GM19468 (cell line): ENCODE measurements around the gene XCL1.

Experiments
- ATAC-seq: cut with Tn5 transposase; IDR thresholded peaks from one replicate; pipeline ENCODE4 v1.9.1; 2021; ENCODE audit warnings: mild to moderate bottlenecking, moderate library complexity, moderate number of reproducible peaks; ENCODE audit not compliant: unreplicated experiment; ENCODE audit errors: extremely low read depth

Gene XCL1

DNA sequence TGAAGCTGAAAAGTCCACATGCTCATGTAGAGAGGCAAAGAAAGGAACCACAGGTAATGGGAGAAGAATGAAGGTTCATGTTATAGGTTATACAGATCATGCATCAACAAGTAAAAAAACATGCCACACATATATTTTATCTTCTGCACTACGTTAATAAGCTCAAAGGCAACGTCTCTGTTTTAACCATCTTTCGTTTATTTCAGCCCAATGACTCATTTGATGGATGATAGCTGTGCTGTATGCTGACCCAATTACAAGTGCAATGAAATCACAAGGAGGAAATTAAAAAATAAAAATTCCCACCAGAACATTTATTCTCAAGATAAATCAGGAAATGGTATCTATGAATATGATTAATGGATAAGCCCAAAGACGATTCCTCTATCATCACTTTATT is 24.6 kb downstream of the XCL1 start:
- ATAC-seq, result no peak

GRCh38 chr1:168603501-168604110 is 27.2 kb downstream of the XCL1 start:
- no peak for ATAC-seq

DNA sequence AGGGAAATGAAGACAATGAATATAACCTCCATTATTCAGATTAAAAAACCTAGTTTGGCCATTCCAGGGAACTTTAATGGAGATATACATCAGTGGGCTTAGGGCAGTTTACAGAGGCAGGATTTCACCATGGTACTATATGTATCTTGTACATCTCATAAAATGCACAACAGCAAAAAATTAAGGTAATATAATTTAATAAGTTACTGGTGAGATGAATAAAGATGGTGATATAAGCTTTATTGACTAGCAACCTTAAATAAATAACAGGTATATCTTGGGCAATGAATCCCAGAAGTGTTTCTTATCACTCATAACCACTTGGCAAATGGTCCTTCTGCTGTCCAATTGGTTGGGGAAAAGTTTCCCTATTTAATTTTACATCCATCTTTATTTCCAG is 29.0 kb downstream of the XCL1 start:
- ATAC-seq, result no peak

DNA sequence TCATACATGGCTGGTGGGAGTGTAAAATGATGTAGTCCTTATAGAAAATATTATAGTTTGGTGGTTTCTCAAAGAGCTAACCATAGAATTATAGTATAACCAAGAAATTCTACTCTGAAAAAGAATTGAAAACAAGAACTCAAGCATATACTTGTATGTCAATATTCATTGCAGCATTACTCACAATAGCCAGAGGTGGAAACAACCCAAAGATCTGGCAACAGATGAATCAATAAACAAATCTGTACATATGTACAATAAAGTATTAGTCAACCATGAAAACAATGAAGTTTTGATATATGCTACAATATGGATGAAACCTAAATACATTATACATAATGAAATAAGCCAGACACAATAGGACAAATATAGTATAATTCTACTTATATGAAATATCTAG is 29.7 kb downstream of the XCL1 start:
- ATAC-seq, result no peak

- no peak for ATAC-seq
Measured at GRCh38 chr1:168607872-168608428, 31.5 kb downstream of the XCL1 start.

DNA sequence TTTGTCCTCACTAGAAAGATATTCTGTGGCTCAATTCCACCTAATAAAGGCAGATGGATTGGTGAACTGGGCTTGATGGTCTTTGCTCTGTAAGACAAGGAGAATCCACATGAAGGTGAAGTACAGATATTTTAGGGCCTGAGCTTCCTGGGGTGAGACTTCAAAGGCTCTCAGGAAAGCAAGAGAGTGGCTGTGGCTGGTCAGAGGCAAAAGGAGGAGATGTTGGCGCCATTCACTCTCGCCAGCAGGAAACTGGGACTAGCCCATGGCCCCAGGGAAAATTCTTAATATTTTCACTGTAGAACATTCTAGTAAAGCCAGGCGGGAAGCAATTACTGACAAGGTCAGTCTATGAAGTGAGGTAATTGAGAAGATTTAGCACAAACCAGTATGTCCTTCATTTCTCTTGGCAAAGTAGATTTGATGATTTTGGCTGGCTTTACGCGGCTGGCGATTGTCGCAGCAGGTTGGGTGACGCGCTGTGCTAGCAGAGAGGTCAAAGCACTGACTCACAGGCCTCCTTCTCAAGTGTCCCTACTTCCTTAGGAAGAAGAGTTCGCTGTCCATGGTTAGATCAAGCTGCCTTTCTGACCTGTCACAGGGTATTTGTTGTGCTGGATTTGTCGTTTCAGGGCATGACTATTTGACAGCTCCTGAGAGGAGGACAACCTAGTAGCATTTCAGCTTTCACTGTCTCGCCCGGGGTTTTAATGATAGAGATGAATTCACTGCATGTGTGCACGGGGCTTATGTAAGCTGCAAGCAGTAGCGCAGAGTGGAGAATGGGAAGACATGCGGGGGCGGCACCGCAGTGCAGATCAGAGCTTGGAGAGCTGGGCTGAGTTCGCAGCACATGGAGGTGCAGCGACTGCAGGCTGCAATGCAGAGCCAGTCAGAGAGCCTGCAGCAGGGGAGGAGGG is 32.7 kb downstream of the XCL1 start:
- ATAC-seq, result no peak

GRCh38 chr1:168609741-168610510 is 33.5 kb downstream of the XCL1 start:
- ATAC-seq, result no peak

GRCh38 chr1:168613038-168613451 is 36.6 kb downstream of the XCL1 start:
- ATAC-seq, result no peak

DNA sequence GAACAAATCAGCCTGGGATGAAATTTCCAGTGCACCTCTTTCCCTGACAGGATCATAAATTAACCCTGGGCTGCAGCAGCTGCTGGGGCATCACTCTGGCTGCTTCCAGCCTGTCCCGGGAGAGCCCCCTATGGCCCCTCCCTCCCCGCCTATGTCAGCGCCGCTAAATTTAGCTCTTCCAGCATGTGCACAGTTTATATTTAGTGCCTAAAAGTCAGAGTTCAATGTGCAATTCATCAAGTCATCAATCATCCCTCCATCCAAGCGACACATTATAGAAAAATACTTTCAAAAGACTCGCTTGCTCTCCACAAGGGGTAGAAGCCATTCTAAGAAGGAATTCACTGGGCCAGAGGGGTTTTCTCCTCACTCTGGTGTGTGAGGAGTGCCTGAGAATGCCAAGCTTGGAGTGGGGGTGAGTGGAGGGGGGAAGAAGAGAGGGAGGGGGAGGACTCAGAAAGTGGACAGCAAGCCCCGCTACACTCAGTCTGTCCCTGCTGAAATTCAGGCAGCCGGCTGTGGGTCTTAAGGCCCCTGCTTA is 37.4 kb downstream of the XCL1 start:
- no peak for ATAC-seq

GRCh38 chr1:168614235-168614634 is 37.8 kb downstream of the XCL1 start:
- ATAC-seq, result no peak

DNA sequence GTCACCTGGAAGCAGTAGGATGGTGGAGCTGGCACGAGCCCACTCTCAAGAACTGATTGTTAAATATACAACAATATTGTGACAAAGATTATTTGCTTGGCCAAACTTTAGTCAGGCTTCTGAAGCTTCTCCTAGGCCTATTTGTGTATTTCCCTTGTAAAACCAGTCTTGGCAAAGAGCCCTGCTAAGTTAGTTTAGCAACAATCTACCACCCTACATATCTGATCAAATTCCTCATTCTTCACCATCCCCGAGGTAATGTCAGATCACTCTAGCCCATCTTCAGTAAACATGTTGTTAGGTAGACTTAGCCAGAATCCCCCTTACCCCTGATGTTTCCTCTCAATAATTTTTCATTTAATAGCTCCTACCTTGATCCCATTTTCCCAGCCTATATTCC is 39.6 kb downstream of the XCL1 start:
- no peak for ATAC-seq

- no peak for ATAC-seq
Measured at GRCh38 chr1:168617974-168618750, 41.8 kb downstream of the XCL1 start.

GRCh38 chr1:168618886-168619285 is 42.5 kb downstream of the XCL1 start:
- no peak for ATAC-seq

GRCh38 chr1:168621356-168621755 is 45.0 kb downstream of the XCL1 start:
- ATAC-seq, result no peak

- ATAC-seq, result no peak
Measured at GRCh38 chr1:168623003-168623828, 46.8 kb downstream of the XCL1 start.

DNA sequence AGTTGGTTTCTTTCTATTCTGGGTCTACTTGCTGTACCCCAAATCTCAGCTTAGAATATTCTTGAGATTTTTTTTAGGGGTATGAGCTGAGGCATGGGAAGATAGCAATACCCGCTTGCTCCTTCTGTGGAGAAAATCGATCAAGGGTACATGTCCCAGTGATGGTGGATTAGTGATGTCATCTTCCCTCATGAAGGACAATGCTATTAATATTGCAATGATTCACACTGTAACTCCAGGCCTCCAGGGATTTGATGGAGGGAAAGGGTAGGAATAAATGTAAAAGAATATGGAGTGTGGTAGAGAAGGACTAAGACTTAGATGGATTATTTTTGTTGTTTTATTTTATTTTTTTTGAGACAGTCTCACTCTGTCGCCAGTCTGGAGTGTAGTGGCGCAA is 47.4 kb downstream of the XCL1 start:
- ATAC-seq, result no peak

GRCh38 chr1:168626326-168626725 is 49.9 kb downstream of the XCL1 start:
- no peak for ATAC-seq

DNA sequence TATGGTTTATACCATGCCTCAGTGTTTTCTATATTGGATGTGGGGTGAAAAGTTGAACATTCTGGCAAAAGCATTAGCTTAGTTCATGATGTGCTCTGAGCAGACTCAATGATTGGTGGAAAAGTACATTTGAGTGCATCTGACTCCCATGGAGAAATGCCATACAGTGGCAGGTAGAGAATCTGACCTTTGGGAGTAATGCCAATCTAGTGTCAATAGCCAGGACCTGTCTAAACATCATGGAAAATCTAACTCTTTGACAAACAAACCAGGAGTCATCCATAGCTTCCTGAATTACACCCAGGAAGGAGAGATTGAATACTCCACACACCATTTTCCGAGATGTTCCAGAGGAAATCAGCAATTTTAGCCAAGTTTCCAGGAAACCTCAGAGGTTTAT is 51.0 kb downstream of the XCL1 start:
- no peak for ATAC-seq

- ATAC-seq, result no peak
Measured at GRCh38 chr1:168628807-168629206, 52.4 kb downstream of the XCL1 start.
